Esophagus squamous epithelium (tissue), 5 donors: ENCODE measurements around the gene CCSER1. TPM values are rescaled to one million over a fixed set of nuclear protein-coding genes. Genes with fewer than 3 reads are reported as not detected.

ENCODE experiments used
- DNase-seq: peaks from one replicate; lab custom pipeline; 2025; lab: John Stamatoyannopoulos, UW
- H3K27ac ChIP-seq, 4 donors: fragments of 200-600 bp; sonication (generic); one replicate each; pipeline ENCODE4 v1.5.1; 2016 to 2019; ENCODE audit warnings: mild to moderate bottlenecking in 1 of 4
- H3K27me3 ChIP-seq, 4 donors: fragments of 200-600 bp; sonication (generic); 1 replicate in 3 of 4; 2 replicates in 1 of 4; pipeline versions ENCODE4 v1.5.1 to v1.6.0; 2017 to 2021; ENCODE audit warnings: antibody characterized with exemption in 1 of 4
- H3K36me3 ChIP-seq, 3 donors: fragments of 200-600 bp; sonication (generic); one replicate each; pipeline ENCODE4 v1.5.1; 2016 to 2019
- H3K4me1 ChIP-seq, 3 donors: fragments of 200-600 bp; sonication (generic); one replicate each; pipeline ENCODE4 v1.5.1; 2017 to 2019
- H3K4me3 ChIP-seq, 4 donors: fragments of 200-600 bp; sonication (generic); 1 replicate in 3 of 4; 2 replicates in 1 of 4; pipeline ENCODE4 v1.5.1; 2016 to 2019; ENCODE audit warnings: mild to moderate bottlenecking in 2 of 4, moderate library complexity in 1 of 4
- H3K9me3 ChIP-seq, 3 donors: fragments of 200-600 bp; sonication (generic); one replicate each; pipeline ENCODE4 v1.5.1; 2016 to 2019
- CTCF ChIP-seq, 6 experiments: fragments of 450-650 bp in 4 of 6; fragments of 200-600 bp in 2 of 6; sonication (generic) in 2 of 6; IDR thresholded peaks; one replicate each; pipeline ENCODE4 v1.5.1; 2016 to 2019; ENCODE audit warnings: antibody characterized with exemption in 6 of 6, mild to moderate bottlenecking in 4 of 6, moderate library complexity in 4 of 6
- POLR2A ChIP-seq, 4 donors: fragments of 450-650 bp; IDR thresholded peaks; one replicate each; pipeline ENCODE4 v1.6.1; 2017; ENCODE audit warnings: antibody characterized with exemption in 4 of 4, mild to moderate bottlenecking in 4 of 4, moderate library complexity in 3 of 4
- WGBS, 2 donors: methylation state at CpG; one replicate each; pipeline ENCODE4 v1.1.5; 2018; 5-methylcytosine and 5-hydroxymethylcytosine counted together
- intact Hi-C: fragments of 100-400 bp; cut with DNase I; formaldehyde crosslinking; loops from one replicate; pipeline ENCODE4 v1.15.0; 2022
- total RNA-seq, 4 donors: library from RNA; depleted of rRNA; stranded (reverse); fragments of >200 nt; gene quantifications; one replicate each; pipeline ENCODE4 v1.1.0, GENCODE V29; 2016
- donor health status: DM: yes; HTN: yes; CAD: no.

CCSER1 gene
- total RNA-seq, 4 donors from 2014 or later = 1.2 to 12.4 (median 2.2) TPM

GRCh38 chr4:90648311-90648710 lies 521.1 kb downstream of the CCSER1 start:
- Histone ChIP-seq H3K27ac (no peak overlapping the region), H3K27me3 (no peaks in the 10 kb centered on the region), H3K9me3 (no peaks in the 10 kb centered on the region), H3K4me3 (no peak overlapping the region), H3K36me3 (no peaks in the 10 kb centered on the region), H3K4me1 (no peaks in the 10 kb centered on the region)
- TF ChIP-seq CTCF (IDR thresholded peaks at IDR 0.05) (no peak), POLR2A (IDR thresholded peaks at IDR 0.05) (no peak)
- intact Hi-C loops = no loop called here
- no peak for DNase-seq

- TF ChIP-seq CTCF (IDR thresholded peaks at IDR 0.05) (no peak), POLR2A (IDR thresholded peaks at IDR 0.05) (no peak)
- no peaks in the 10 kb centered on the region for H3K9me3 ChIP-seq
- H3K4me1 ChIP-seq = no peaks in the 10 kb centered on the region
- intact Hi-C loops = no loop called here
- no peak overlapping the region for H3K27ac ChIP-seq
- 83 to 85% methylated on average over 2 of the region's 2 CpGs for WGBS, 2 donors
- H3K36me3 ChIP-seq = no peaks in the 10 kb centered on the region
- no peaks in the 10 kb centered on the region for H3K27me3 ChIP-seq
- H3K4me3 ChIP-seq = no peak overlapping the region
- no peak for DNase-seq
Observed at GRCh38 chr4:90648791-90649190, 521.6 kb downstream of the CCSER1 start.

- TF ChIP-seq POLR2A (IDR thresholded peaks at IDR 0.05) = no peak
- no peak for TF ChIP-seq CTCF (IDR thresholded peaks at IDR 0.05)
- no peaks in the 10 kb centered on the region for H3K4me1 ChIP-seq
- no peak overlapping the region for H3K4me3 ChIP-seq
- no peaks in the 10 kb centered on the region for H3K36me3 ChIP-seq
- no peaks in the 10 kb centered on the region for H3K9me3 ChIP-seq
- H3K27me3 ChIP-seq = no peaks in the 10 kb centered on the region
- DNase-seq = no peak
- no peak overlapping the region for H3K27ac ChIP-seq
- 80 to 95% methylated on average over 3 of the region's 3 CpGs for WGBS, 2 donors
- intact Hi-C loops = no loop called here
Observed at GRCh38 chr4:90660672-90661071, 533.5 kb downstream of the CCSER1 start.

GRCh38 chr4:90670183-90670582 lies 543.0 kb downstream of the CCSER1 start:
- H3K4me3 ChIP-seq = no peak overlapping the region
- no peaks in the 10 kb centered on the region for H3K27me3 ChIP-seq
- H3K27ac ChIP-seq = no peak overlapping the region
- no peaks in the 10 kb centered on the region for H3K4me1 ChIP-seq
- WGBS, 2 donors = 53 to 62% methylated on average over 4 of the region's 4 CpGs
- H3K9me3 ChIP-seq = no peaks in the 10 kb centered on the region
- TF ChIP-seq POLR2A (IDR thresholded peaks at IDR 0.05) = no peak
- no peak for TF ChIP-seq CTCF (IDR thresholded peaks at IDR 0.05)
- intact Hi-C loops = no loop called here
- H3K36me3 ChIP-seq = no peaks in the 10 kb centered on the region
- DNase-seq = no peak

GRCh38 chr4:90689739-90690138 lies 562.5 kb downstream of the CCSER1 start:
- H3K36me3 ChIP-seq = no peaks in the 10 kb centered on the region
- no peak for DNase-seq
- TF ChIP-seq CTCF (IDR thresholded peaks at IDR 0.05) = no peak
- no peak for TF ChIP-seq POLR2A (IDR thresholded peaks at IDR 0.05)
- no peaks in the 10 kb centered on the region for H3K9me3 ChIP-seq
- 0 to 63% methylated on average over 1 of the region's 1 CpG for WGBS, 2 donors
- H3K27me3 ChIP-seq = no peaks in the 10 kb centered on the region
- intact Hi-C loops = no loop called here
- peaks cover 0 to 8% (median 0%) of the 10 kb centered on the region in 3 donors for H3K4me1 ChIP-seq
- H3K4me3 ChIP-seq = no peak overlapping the region
- H3K27ac ChIP-seq = peak overlapping the region in 1 of 4 donors; percentile 15
